Transverse colon (tissue), 3 donors: ENCODE measurements around the gene UNC119.
"Not testable (repeated sequence)": the region's sequence is repeated elsewhere in the genome, so short reads cannot be mapped to it uniquely, and the experiment has no call there.

Source experiments
- EP300 ChIP-seq: sonication (generic); formaldehyde crosslinking; IDR thresholded peaks from one replicate; pipeline ENCODE4 v1.6.1; 2017; ENCODE audit warnings: antibody characterized with exemption, low read depth
- POLR2A ChIP-seq: fragments of 450-650 bp; IDR thresholded peaks from one replicate; pipeline ENCODE4 v1.6.1; 2016; ENCODE audit warnings: antibody characterized with exemption, mild to moderate bottlenecking, moderate library complexity
- TF ChIP-seq, protein P1 (sequence below), 5 experiments: fragments of 200-600 bp in 3 of 5; fragments of 450-650 bp in 2 of 5; sonication (generic) in 3 of 5; IDR thresholded peaks; 1 replicate in 2 of 5; 2 replicates in 3 of 5; pipeline ENCODE4 v1.5.1; 2016 to 2017; ENCODE audit warnings: antibody characterized with exemption in 5 of 5, inconsistent platforms in 3 of 5, mild to moderate bottlenecking in 2 of 5, moderate library complexity in 1 of 5

DNA sequence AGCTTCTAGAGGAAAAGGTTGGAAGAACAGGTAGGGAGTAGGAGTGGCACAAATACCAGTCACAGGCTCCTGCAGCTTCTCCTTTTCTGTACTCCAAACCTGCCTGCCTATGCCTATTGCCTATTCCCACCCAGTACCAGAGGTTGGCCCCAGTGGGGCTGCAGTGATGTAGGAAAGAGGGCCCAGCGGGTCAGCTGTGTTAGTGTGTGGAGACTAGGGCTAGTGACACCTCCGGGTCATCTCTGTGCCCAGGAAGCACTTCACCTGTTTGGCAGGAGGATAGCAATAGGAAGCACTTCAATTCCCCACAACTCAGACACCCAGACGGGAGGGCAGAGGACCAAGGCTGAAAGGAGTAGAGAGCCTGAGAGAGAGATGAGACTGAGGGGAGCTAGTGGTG lies 23.6 kb upstream of the UNC119 start:
- TF ChIP-seq EP300, POLR2A: not testable (repeated sequence)
- TF ChIP-seq, protein P1, sequence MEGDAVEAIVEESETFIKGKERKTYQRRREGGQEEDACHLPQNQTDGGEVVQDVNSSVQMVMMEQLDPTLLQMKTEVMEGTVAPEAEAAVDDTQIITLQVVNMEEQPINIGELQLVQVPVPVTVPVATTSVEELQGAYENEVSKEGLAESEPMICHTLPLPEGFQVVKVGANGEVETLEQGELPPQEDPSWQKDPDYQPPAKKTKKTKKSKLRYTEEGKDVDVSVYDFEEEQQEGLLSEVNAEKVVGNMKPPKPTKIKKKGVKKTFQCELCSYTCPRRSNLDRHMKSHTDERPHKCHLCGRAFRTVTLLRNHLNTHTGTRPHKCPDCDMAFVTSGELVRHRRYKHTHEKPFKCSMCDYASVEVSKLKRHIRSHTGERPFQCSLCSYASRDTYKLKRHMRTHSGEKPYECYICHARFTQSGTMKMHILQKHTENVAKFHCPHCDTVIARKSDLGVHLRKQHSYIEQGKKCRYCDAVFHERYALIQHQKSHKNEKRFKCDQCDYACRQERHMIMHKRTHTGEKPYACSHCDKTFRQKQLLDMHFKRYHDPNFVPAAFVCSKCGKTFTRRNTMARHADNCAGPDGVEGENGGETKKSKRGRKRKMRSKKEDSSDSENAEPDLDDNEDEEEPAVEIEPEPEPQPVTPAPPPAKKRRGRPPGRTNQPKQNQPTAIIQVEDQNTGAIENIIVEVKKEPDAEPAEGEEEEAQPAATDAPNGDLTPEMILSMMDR (IDR thresholded peaks at IDR 0.05), result not testable (repeated sequence)
